ENCODE results near the gene MEIS1.
"Not testable (repeated sequence)": the region's sequence is repeated elsewhere in the genome, so short reads cannot be mapped to it uniquely, and the experiment has no call there.

Gene MEIS1

GRCh38 chr2:66466433-66466832 lies 31.5 kb downstream of the MEIS1 start:
- no peak for DNase-seq (ENCODE audit: low read depth in 2 of 3, low spot score in 1 of 3)

GRCh38 chr2:66467718-66468117 lies 32.8 kb downstream of the MEIS1 start:
- DNase-seq (ENCODE audit: low read depth in 2 of 3, low spot score in 1 of 3), result no peak

GRCh38 chr2:66469214-66469902 lies 34.4 kb downstream of the MEIS1 start:
- DNase-seq (ENCODE audit: low read depth in 2 of 3, low spot score in 1 of 3), result no peak

GRCh38 chr2:66470199-66470598 lies 35.3 kb downstream of the MEIS1 start:
- DNase-seq (ENCODE audit: low read depth in 2 of 3, low spot score in 1 of 3), result no peak

- no peak for DNase-seq (ENCODE audit: low read depth in 2 of 3, low spot score in 1 of 3)
Measured at GRCh38 chr2:66472225-66472843, 37.4 kb downstream of the MEIS1 start.

- DNase-seq (ENCODE audit: low read depth in 2 of 3, low spot score in 1 of 3), result no peak
Measured at GRCh38 chr2:66477135-66477842, 42.4 kb downstream of the MEIS1 start.

- no peak for DNase-seq (ENCODE audit: low read depth in 2 of 3, low spot score in 1 of 3)
Measured at GRCh38 chr2:66478299-66478698, 43.4 kb downstream of the MEIS1 start.

GRCh38 chr2:66478731-66479316 lies 43.9 kb downstream of the MEIS1 start:
- no peak for DNase-seq (ENCODE audit: low read depth in 2 of 3, low spot score in 1 of 3)

GRCh38 chr2:66481100-66481549 lies 46.2 kb downstream of the MEIS1 start:
- no peak for DNase-seq (ENCODE audit: low read depth in 2 of 3, low spot score in 1 of 3)

- not testable (repeated sequence) for DNase-seq (ENCODE audit: low read depth in 2 of 3, low spot score in 1 of 3)
Measured at GRCh38 chr2:66485252-66485651, 50.3 kb downstream of the MEIS1 start.

GRCh38 chr2:66488946-66489345 lies 54.0 kb downstream of the MEIS1 start:
- DNase-seq (ENCODE audit: low read depth in 2 of 3, low spot score in 1 of 3), result no peak

- no peak for DNase-seq (ENCODE audit: low read depth in 2 of 3, low spot score in 1 of 3)
Measured at GRCh38 chr2:66489436-66489835, 54.5 kb downstream of the MEIS1 start.

GRCh38 chr2:66490588-66491001 lies 55.7 kb downstream of the MEIS1 start:
- DNase-seq (ENCODE audit: low read depth in 2 of 3, low spot score in 1 of 3), result no peak

GRCh38 chr2:66494708-66495107 lies 59.8 kb downstream of the MEIS1 start:
- no peak for DNase-seq (ENCODE audit: low read depth in 2 of 3, low spot score in 1 of 3)

- DNase-seq (ENCODE audit: low read depth in 2 of 3, low spot score in 1 of 3), result no peak
Measured at GRCh38 chr2:66495788-66496640, 61.1 kb downstream of the MEIS1 start.

GRCh38 chr2:66496670-66497420 lies 61.9 kb downstream of the MEIS1 start:
- no peak for DNase-seq (ENCODE audit: low read depth in 2 of 3, low spot score in 1 of 3)

GRCh38 chr2:66497431-66498288 lies 62.7 kb downstream of the MEIS1 start:
- DNase-seq (ENCODE audit: low read depth in 2 of 3, low spot score in 1 of 3), result no peak

GRCh38 chr2:66498289-66498975 lies 63.5 kb downstream of the MEIS1 start:
- DNase-seq (ENCODE audit: low read depth in 2 of 3, low spot score in 1 of 3), result no peak

GRCh38 chr2:66501267-66501666 lies 66.3 kb downstream of the MEIS1 start:
- DNase-seq (ENCODE audit: low read depth in 2 of 3, low spot score in 1 of 3), result no peak

Data from stimulated activated CD4-positive, alpha-beta T cell treated with anti-CD3 and anti-CD28 coated beads, Interleukin-12 subunit alpha, Interleukin-12 subunit beta, amount 100 ng/mL, for 48 hours (primary cell).